ENCODE measurements around the gene GLIS1.

GLIS1 gene

GRCh38 chr1:53541263-53541625, 197.7 kb downstream of the GLIS1 start:
- DNase-seq, result no peak

DNA sequence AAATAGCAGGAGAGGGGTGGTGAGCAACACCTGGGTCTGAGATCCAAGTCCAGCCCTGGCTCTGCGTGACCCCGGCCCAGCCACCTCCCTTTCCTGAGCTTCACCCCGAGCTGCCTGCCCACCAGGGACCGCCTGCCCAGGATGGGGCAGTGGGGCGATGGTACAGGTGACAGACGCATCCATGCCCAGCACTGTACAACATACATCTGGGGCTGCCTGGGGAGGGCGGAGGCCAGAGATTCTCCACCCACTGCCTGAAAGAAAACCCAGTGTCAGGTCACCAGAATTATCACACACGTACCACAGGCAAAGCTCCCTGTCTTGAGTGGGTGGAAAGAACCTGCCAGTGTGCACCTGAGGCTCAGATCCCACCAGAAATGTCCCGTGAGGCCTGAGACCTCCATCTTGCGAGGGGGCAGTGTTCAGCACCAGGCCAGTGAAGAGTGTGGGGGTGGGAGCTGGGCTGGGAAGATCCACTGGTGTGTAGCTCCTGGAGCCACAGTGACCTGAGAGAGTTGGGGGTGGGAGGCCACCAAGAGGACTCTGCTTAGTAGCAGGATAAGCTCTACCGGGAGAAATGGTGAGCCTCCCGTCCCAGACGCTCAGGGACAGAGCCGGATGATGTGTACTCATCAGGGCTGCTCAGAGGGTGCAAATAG, 198.2 kb downstream of the GLIS1 start:
- no peak for DNase-seq

- no peak for DNase-seq
Measured at GRCh38 chr1:53539711-53540603, 199.0 kb downstream of the GLIS1 start.

- DNase-seq, result no peak
Measured at GRCh38 chr1:53539226-53539625, 199.7 kb downstream of the GLIS1 start.

- DNase-seq, result no peak
Measured at GRCh38 chr1:53536606-53537005, 202.4 kb downstream of the GLIS1 start.

GRCh38 chr1:53535846-53536245, 203.1 kb downstream of the GLIS1 start:
- no peak for DNase-seq

- no peak for DNase-seq
Measured at GRCh38 chr1:53535226-53535625, 203.7 kb downstream of the GLIS1 start.

- DNase-seq, result no peak
Measured at GRCh38 chr1:53532912-53533311, 206.1 kb downstream of the GLIS1 start.

DNA sequence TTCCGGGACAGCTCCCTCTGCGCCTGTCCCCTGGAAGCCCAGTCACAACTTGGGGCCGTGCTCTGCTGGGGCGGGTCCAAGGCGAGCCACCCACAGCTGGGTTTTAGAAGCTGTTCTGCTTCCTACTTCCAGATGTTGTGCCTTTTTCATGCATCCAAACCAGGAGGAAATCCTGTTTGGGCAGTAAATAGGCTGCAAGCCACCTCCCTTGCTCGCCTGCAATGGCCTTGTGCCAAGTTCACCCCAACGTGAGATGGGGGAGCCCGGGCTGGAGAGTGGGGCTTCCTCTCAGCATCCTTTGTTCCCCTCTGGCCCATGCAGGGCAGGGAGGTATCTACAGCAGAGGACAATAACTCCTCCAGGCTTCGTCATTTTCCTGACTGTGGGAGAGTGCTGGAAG, 206.6 kb downstream of the GLIS1 start:
- no peak for DNase-seq

DNA sequence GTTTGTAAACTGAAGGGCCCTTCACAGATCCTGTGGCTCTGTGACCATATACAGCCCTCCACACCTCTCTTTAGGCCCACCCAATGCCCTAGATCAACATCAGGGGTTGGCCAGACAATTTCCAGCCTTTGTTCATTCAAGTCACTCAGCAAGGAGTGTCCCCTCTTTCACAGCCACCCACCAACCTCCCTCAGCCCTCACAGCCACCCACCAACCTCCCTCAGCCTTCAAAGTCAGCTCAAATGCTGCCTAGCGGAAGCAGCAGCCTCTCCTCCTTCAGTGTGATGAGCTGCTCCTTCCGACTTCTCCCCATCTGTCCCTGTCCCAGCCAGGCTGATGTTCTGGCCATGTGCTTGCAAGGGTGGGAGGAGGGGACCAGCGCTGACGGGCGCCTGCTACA, 208.4 kb downstream of the GLIS1 start:
- DNase-seq, result no peak

GRCh38 chr1:53529555-53529954, 209.4 kb downstream of the GLIS1 start:
- DNase-seq, result no peak

GRCh38 chr1:53527368-53527767, 211.6 kb downstream of the GLIS1 start:
- DNase-seq, result no peak

GRCh38 chr1:53526451-53527101, 212.4 kb downstream of the GLIS1 start:
- DNase-seq, result no peak

- no peak for DNase-seq
Measured at GRCh38 chr1:53525595-53525994, 213.4 kb downstream of the GLIS1 start.

- no peak for DNase-seq
Measured at GRCh38 chr1:53524428-53525375, 214.3 kb downstream of the GLIS1 start.

- DNase-seq, result no peak
Measured at GRCh38 chr1:53521924-53522552, 216.9 kb downstream of the GLIS1 start.

DNA sequence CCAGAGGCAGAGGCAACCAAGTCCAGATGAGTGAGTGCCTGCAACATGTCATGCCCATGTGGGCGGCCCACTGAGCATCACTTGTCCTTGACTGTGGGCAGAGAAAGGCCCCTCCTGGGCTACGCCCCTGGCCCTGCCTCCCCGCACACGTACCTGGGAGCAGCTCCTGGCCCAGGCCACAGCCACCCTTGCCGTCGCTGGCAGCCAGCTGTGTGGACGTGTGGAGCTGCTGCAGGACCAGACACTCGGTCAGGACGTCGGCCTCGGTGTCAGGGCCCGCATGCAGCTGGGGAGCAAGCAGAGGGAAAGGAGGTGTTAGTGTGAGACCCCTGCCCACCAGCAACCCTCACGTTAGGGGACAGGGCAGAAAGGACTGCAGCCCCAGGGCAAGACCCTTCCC, 218.5 kb downstream of the GLIS1 start:
- DNase-seq, result no peak

DNA sequence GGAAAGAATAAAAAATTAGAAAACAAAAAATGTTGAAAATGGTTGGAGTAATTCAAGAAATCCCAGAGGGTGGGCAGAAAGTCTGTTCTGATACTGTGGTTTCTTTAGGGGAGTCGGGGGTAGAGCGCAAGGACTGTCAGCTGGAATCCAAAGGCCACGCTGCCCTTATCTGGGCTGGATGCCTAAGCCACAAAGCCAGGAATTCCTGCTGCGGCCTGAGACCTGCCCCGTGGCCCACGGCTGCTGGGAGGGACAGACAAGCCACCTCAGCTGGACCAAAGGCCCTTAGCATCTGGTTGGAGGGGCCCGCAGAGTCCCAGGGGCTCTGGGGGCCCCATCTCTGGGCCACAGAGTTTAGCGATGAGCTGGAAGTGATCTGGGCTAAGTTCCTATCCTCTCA, 219.5 kb downstream of the GLIS1 start:
- no peak for DNase-seq

DNA sequence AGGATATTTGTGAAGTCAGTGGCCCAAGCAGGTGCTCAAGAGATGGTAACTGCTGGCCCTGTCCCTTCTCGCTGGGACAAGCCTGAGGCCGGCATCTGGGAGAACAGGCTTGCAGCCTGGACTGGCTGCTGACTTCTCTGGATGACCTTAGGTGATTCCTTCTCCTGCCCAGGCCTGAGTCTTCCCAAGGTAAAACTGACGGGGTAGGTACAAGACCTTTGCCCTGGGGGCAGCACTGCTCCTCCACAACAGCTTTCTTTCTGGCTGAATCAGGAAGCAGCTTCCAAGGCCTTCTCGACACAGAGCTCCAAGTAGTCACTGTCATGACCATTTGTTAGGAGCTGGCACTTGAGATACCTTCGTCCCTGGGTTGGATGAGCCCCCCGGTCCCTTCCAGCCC, 220.2 kb downstream of the GLIS1 start:
- no peak for DNase-seq

DNA sequence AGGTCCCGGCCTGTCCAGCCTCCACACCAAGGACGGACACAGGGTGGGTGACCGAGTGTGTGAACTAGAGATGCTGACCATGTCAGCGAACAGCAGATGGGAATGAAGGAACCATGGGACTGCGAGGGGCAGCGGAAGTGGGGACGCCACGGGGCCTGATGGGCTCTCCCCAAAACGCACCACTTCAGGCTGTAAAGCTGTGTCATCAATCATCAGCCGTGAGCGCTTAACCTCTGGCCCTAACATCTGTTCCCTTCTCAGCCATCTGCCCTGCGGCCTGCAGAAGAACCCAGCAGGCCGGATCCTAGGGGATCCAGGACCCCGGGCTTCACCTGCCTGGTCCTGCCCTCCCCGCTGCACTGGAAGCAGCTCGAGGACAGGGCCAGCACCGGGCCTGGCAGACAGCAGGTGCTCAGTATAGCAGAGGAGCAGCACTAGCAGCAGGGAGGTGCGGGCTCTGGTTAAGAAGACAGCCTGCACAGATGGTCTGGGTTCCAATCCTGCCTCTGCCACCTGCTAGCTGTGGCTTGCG, 221.1 kb downstream of the GLIS1 start:
- no peak for DNase-seq

DNA sequence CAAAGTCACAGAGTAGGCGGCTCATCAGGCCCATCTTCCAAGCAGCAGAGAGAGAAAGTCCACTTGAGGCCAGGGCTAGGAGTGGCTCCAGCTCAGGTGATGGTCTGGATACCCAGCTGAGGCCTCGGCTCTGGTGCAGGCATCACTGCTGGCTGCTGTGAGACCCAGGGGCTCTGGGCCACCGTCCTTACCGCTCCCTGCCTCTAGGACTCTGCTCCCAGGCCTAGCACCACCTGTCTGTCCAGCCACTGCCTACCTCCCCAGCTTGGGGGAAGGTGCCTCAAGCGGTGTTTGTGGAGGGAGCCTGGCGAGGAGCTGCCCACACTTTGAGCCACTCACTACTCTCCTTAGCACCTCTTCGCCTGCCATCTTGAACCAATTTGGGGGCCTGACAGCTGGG, 221.9 kb downstream of the GLIS1 start:
- no peak for DNase-seq

GRCh38 chr1:53516181-53516580, 222.8 kb downstream of the GLIS1 start:
- no peak for DNase-seq

Measured in NCI-H510A (cell line).